Activated naive CD4-positive, alpha-beta T cell treated with anti-CD3 and anti-CD28 coated beads, Interleukin-2, amount 50 U/mL, for 72 hours (primary cell): Measurements from ENCODE around the gene TNFRSF4. TPM values are rescaled to one million over a fixed set of nuclear protein-coding genes. Genes with fewer than 3 reads are reported as not detected.
A peak's percentile ranks its signal among the peaks of the same experiment; 100 is the strongest.

ENCODE experiments used
- ATAC-seq, 2 donors: fragments of 150-1000 bp; cut with Tn5 transposase; 2 replicates each; pipeline ENCODE4 v1.10.0; 2021; ENCODE audit warnings: mild to moderate bottlenecking in 2 of 2, moderate library complexity in 2 of 2
- DNase-seq, 2 donors: peaks; one replicate each; pipeline ENCODE4 v3.0.0; 2021 to 2022; ENCODE audit warnings: low spot score in 2 of 2
- H3K27ac Mint-ChIP-seq, 2 donors: one replicate each; pipeline ENCODE4 v1.8.0; 2022; ENCODE audit warnings: mild to moderate bottlenecking in 2 of 2, mixed read lengths in 2 of 2
- H3K36me3 Mint-ChIP-seq, 2 donors: one replicate each; pipeline ENCODE4 v1.8.0; 2022; ENCODE audit warnings: mixed read lengths in 2 of 2
- H3K9me3 Mint-ChIP-seq, 2 donors: one replicate each; pipeline ENCODE4 v1.8.0; 2022; ENCODE audit warnings: mixed read lengths in 2 of 2
- total RNA-seq, 2 donors: library from RNA; stranded (reverse); gene quantifications; one replicate each; pipeline ENCODE4 v1.2.3, GENCODE V29; 2022

TNFRSF4 gene
- total RNA-seq, 2 donors from 2014 or later: 166 to 176 TPM

- Mint-ChIP-seq H3K9me3 (no peaks in the 10 kb centered on the region), H3K36me3 (peaks cover 0 to 8% of the 10 kb centered on the region in 2 donors), H3K27ac (peak overlapping the region; percentile 83 to 91)
- DNase-seq: no peak
- ATAC-seq: no peak
Observed at GRCh38 chr1:1216770-1217620, 3.0 kb upstream of the TNFRSF4 start.

- peaks cover 0 to 8% of the 10 kb centered on the region in 2 donors for H3K36me3 Mint-ChIP-seq
- no peak for ATAC-seq
- DNase-seq: no peak
Observed at GRCh38 chr1:1215881-1216605, 2.1 kb upstream of the TNFRSF4 start.

GRCh38 chr1:1215080-1215676 is 1.2 kb upstream of the TNFRSF4 start:
- Mint-ChIP-seq H3K9me3 (no peaks in the 10 kb centered on the region), H3K27ac (peak overlapping the region; percentile 65 to 74), H3K36me3 (peaks cover 3 to 8% of the 10 kb centered on the region in 2 donors)
- no peak for DNase-seq
- ATAC-seq: no peak

More at GRCh38 chr1:1215881-1216605, 2.1 kb upstream of the TNFRSF4 start:
- peak overlapping the region; percentile 74 to 91 for H3K27ac Mint-ChIP-seq
- H3K9me3 Mint-ChIP-seq: no peaks in the 10 kb centered on the region

GRCh38 chr1:1212780-1213344 is 1.1 kb downstream of the TNFRSF4 start:
- ATAC-seq: peak in 1 of 2 donors; percentile 41
- H3K27ac Mint-ChIP-seq: peak overlapping the region in 1 of 2 donors; percentile 65

GRCh38 chr1:1211541-1212441 is 2.2 kb downstream of the TNFRSF4 start:
- DNase-seq (peak in 1 of 2 donors; percentile 55), ATAC-seq (no peak)
- H3K36me3 Mint-ChIP-seq: peaks cover 5 to 7% of the 10 kb centered on the region in 2 donors
- H3K27ac Mint-ChIP-seq: peak overlapping the region; percentile 85 to 91
- H3K9me3 Mint-ChIP-seq: no peaks in the 10 kb centered on the region

More at GRCh38 chr1:1212780-1213344, 1.1 kb downstream of the TNFRSF4 start:
- Mint-ChIP-seq H3K36me3 (peaks cover 7 to 8% of the 10 kb centered on the region in 2 donors), H3K9me3 (no peaks in the 10 kb centered on the region)
- peak in 1 of 2 donors; percentile 84 for DNase-seq

- ATAC-seq: no peak
- Mint-ChIP-seq H3K9me3 (no peaks in the 10 kb centered on the region), H3K27ac (peak overlapping the region in 1 of 2 donors; percentile 91), H3K36me3 (peaks cover 0 to 7% of the 10 kb centered on the region in 2 donors)
- peak in 1 of 2 donors; percentile 55 for DNase-seq
Observed at GRCh38 chr1:1210726-1211540, 3.0 kb downstream of the TNFRSF4 start.

- peak; percentile 3 to 14 for ATAC-seq
- H3K27ac Mint-ChIP-seq: peak overlapping the region; percentile 40 to 91
- peak in 1 of 2 donors; percentile 67 for DNase-seq
- no peaks in the 10 kb centered on the region for H3K9me3 Mint-ChIP-seq
- peaks cover 0 to 7% of the 10 kb centered on the region in 2 donors for H3K36me3 Mint-ChIP-seq
Observed at GRCh38 chr1:1208713-1209433, 5.1 kb downstream of the TNFRSF4 start.

GRCh38 chr1:1207571-1207892 is 6.4 kb downstream of the TNFRSF4 start:
- Mint-ChIP-seq H3K27ac (peak overlapping the region in 1 of 2 donors; percentile 91), H3K9me3 (no peaks in the 10 kb centered on the region), H3K36me3 (peaks cover 0 to 7% of the 10 kb centered on the region in 2 donors)
- no peak for DNase-seq
- ATAC-seq: no peak

GRCh38 chr1:1206966-1207531 is 6.9 kb downstream of the TNFRSF4 start:
- peak in 1 of 2 donors; percentile 60 for DNase-seq
- H3K36me3 Mint-ChIP-seq: peaks cover 0 to 7% of the 10 kb centered on the region in 2 donors
- no peaks in the 10 kb centered on the region for H3K9me3 Mint-ChIP-seq

GRCh38 chr1:1206376-1206965 is 7.5 kb downstream of the TNFRSF4 start, which contains the start of gene TNFRSF18:
Gene TNFRSF18, minus strand, starts transcription at chr1:1206592. Its CDS starts 21 bp downstream, at chr1:1206571.
- no peaks in the 10 kb centered on the region for H3K9me3 Mint-ChIP-seq
- ATAC-seq (peak; percentile 29 to 35), DNase-seq (peak; percentile 57 to 80)
- peaks cover 0 to 7% of the 10 kb centered on the region in 2 donors for H3K36me3 Mint-ChIP-seq
- H3K27ac Mint-ChIP-seq: peak within 1 kb of the TSS; percentile 91 to 93

More at GRCh38 chr1:1206966-1207531, 6.9 kb downstream of the TNFRSF4 start:
- peak overlapping the region; percentile 78 to 93 for H3K27ac Mint-ChIP-seq
- no peak for ATAC-seq

GRCh38 chr1:1205769-1206375 is 8.1 kb downstream of the TNFRSF4 start:
- no peaks in the 10 kb centered on the region for H3K9me3 Mint-ChIP-seq
- ATAC-seq (no peak), DNase-seq (peak; percentile 7 to 61)
- peaks cover 0 to 7% of the 10 kb centered on the region in 2 donors for H3K36me3 Mint-ChIP-seq
- H3K27ac Mint-ChIP-seq: peak overlapping the region in 1 of 2 donors; percentile 78

GRCh38 chr1:1204998-1205768 is 8.8 kb downstream of the TNFRSF4 start:
- H3K36me3 Mint-ChIP-seq: peaks cover 0 to 4% of the 10 kb centered on the region in 2 donors
- H3K27ac Mint-ChIP-seq: peak overlapping the region in 1 of 2 donors; percentile 78
- ATAC-seq: no peak
- H3K9me3 Mint-ChIP-seq: no peaks in the 10 kb centered on the region
- DNase-seq: peak in 1 of 2 donors; percentile 55
